T follicular helper cell (primary cell): ENCODE data around the gene KCNT1.

ENCODE experiments used
- DNase-seq: peaks from one replicate; pipeline ENCODE4 v3.0.0-alpha.2; 2020; ENCODE audit warnings: low read depth

KCNT1 gene

DNA sequence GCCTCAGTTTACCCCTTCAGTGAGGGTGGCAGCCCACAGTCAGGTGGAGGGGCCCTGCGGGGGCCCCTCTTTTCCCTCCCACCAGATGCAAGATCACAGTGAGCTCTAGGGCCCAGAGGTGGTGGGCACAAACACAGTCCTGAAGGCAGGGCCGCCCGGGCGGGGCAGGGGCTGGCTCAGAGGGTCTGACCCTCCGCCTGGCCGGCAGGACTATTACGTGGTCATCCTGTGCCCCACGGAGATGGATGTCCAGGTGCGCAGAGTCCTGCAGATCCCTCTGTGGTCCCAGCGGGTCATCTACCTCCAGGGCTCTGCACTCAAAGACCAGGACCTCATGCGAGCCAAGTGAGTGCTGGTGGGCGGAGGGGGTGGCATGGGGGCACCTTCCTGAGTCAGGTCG lies 63.4 kb downstream of the KCNT1 start:
- DNase-seq, result no peak

DNA sequence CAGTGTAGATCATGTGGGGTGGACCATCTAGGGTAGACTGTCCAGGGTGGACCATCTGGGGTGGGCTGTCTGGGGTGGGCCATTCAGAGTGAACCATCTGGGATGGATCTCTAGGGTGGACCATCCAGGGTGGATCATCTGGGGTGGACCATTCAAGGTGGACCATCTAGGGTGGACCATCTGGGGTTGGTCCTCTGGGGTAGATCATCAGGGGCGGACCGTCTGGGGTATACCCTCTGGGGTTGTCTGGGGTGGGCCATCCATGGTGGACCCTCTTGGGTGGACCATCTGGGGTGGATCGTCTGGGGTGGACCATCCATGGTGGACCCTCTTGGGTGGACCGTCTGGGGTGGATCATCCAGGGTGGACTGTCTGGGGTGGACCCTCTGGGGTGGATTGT lies 64.3 kb downstream of the KCNT1 start:
- no peak for DNase-seq

DNA sequence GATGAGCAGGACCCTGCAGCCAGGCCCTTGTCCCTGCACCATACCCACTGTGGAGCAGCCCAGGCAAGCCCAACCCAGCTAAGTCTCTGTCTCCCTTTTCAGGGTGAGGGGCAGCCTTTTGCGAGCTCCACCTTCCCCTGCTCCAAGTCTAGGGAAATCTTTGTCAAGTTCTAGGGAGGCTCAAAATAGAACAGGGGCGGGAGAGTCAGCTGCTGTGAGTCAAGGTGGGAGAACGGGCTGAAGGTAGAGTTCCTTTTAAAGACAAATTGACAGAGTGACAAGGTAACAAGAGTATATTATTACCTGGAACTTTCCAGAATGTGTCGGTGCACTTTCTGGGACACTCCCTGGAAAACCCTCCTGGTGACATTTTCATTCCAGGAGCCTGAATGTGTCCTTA lies 64.7 kb downstream of the KCNT1 start:
- no peak for DNase-seq

DNA sequence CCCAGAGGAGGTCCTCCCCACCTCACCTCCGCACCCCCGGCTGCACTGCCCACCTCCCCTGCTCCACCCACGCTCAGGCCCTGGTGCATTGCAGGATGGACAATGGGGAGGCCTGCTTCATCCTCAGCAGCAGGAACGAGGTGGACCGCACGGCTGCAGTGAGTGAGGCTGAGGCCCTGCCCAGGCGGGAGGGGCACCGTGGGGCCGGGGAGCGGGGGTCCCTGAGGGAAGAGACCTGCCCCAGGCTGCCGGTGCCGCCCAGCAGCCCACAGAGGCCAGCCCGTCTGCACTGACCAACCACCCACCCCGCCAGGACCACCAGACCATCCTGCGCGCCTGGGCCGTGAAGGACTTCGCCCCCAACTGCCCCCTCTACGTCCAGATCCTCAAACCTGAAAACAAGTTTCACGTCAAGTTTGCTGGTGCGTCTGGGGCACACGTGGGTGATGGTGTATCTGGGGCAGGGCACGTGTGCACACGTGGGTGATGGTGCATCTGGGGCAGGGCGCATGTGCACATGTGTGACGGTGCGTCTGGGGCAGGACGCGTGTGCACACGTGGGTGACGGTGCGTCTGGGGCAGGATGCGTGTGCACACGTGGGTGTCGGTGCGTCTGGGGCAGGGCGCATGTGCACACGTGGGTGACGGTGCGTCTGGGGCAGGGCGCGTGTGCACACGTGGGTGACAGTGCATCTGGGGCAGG lies 66.7 kb downstream of the KCNT1 start:
- DNase-seq, result no peak

DNA sequence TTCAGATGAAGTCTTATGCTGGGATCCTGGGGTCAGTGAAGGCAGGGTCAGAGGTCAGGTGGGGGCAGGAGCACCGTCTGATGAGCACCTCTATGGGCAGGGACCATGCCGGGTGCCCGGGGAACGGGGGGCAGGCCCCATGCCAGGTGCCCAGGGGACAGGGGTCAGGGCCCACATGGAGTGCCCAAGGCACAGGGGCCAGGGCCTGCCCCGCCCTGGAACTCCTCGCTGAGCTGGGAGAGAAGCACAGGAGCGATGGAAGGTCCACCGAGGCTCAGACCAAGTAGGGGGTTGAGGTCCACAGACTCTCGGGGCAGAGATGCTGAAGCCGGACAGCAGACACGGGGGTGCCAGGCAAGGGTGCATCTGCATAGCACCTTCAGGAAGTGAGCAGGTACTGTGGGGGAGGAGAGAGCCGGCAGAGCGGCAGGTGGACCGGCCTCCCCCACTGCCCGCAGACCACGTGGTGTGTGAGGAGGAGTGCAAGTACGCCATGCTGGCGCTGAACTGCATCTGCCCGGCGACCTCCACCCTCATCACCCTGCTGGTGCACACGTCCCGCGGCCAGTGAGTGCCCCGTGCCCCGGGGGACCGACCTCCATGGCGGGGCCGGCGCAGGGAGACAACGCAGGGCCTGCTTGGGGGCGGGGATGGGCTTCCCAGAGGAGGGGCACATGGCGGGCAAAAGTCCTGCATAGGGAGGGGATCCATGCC lies 67.7 kb downstream of the KCNT1 start:
- DNase-seq, result no peak

DNA sequence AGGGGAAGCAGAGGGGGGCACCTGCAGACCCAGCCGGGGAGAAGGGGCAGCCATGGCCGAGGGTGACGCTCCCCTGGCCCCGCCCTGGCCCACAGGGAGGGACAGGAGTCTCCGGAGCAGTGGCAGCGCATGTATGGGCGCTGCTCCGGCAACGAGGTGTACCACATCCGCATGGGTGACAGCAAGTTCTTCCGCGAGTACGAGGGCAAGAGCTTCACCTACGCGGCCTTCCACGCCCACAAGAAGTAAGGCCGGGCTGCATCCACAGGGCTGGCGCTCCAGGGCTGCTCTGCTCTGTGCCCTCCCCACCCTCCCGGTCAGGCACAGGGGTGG lies 68.2 kb downstream of the KCNT1 start:
- no peak for DNase-seq

DNA sequence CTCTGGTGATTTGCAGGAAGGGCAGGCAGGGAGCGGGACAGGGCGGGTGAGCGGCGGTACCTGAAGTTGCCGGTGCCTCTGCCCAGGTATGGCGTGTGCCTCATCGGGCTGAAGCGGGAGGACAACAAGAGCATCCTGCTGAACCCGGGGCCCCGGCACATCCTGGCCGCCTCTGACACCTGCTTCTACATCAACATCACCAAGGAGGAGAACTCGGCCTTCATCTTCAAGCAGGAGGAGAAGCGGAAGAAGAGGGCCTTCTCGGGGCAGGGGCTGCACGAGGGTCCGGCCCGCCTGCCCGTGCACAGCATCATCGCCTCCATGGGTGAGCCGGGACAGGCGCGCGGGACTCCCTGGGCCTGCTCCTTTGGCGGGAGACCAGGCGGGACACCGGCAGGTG lies 68.8 kb downstream of the KCNT1 start:
- DNase-seq, result no peak

DNA sequence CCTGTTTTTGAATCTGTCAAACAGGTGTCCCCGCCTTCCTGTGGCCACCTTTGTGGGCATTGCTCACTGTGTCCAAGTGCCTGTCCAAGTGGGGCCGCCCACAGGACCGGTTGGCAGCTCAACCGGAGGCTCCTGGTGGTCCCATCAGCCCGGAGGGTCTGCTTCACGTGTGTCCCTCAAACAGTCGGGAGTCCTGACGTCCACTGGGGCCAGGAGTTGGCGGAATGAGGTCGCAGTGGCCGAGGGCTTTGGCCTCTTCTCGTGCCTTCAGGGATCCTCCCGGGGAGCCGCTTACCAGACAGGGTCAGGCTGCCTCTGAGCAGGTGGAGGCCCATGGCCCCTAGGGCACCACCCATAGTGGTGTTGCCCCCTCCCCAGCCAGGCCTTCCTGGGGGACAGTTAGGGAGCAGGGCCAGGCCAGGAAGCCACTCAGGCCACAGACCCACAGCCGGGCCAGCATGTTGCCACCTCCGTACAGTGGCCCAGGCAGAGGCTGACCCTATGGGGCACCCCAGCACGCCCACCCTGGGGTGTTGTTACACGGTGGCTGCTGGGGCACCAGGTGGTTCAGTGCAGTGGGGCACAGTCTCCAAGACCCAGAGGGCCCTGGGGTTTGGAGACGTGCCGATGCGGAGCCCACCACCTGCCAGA lies 69.5 kb downstream of the KCNT1 start:
- no peak for DNase-seq

DNA sequence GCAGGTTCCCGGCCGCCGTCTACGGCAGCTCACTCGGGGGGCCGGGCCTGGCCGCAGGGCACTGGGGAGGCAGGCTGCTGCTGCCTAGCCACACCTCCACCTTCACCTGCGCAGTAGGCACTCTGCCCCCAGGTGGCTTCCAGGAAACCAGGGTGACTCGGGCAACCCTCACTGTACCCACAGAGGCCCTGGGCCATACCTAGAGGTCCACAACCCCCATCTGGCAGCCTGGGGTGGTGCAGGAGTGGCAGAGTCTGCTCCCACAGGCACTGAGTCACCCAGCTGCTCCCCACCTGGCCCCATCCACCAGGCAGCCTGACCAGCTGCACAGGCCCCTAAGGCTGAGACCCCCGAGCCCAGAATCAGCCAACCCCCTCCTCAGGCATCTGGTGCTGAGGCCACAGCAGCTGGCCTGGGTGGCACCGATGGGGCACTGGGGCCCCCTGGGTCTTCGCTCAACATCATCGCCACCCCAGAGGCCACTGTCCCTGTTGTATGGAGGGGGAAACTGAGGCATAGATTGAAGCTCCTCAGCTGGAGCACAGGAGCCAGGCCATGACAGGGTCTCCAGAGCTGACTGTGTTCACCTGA lies 70.2 kb downstream of the KCNT1 start:
- no peak for DNase-seq

DNA sequence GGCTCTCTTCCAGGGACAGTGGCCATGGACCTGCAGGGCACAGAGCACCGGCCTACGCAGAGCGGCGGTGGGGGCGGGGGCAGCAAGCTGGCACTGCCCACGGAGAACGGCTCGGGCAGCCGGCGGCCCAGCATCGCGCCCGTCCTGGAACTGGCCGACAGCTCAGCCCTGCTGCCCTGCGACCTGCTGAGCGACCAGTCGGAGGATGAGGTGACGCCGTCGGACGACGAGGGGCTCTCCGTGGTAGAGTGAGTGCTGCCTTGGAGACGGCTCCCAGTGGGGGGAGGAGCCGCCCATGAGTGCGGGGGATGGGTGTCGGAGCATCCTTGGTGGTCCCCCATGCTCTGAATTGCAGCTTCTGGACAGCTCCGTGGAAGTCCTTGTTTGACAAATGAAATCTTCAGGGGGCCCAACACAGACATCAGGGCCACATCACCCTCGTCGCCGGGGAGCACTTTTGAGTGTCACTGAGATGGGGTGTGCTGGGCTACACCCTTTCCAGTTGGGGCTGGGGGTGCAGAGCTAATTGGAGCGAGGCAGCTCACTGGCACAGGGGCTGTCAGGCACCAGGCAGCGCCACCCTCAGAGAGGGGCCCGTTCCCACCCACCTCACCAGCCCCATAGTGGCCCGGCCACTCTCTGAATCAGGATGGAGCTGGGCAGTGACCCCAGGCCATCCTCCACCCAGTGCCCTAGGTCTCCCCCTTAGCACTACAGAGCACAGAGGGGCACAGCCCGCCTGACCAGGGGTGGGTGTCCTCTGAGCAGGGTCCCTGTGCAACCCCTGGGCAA lies 70.9 kb downstream of the KCNT1 start:
- DNase-seq, result no peak

DNA sequence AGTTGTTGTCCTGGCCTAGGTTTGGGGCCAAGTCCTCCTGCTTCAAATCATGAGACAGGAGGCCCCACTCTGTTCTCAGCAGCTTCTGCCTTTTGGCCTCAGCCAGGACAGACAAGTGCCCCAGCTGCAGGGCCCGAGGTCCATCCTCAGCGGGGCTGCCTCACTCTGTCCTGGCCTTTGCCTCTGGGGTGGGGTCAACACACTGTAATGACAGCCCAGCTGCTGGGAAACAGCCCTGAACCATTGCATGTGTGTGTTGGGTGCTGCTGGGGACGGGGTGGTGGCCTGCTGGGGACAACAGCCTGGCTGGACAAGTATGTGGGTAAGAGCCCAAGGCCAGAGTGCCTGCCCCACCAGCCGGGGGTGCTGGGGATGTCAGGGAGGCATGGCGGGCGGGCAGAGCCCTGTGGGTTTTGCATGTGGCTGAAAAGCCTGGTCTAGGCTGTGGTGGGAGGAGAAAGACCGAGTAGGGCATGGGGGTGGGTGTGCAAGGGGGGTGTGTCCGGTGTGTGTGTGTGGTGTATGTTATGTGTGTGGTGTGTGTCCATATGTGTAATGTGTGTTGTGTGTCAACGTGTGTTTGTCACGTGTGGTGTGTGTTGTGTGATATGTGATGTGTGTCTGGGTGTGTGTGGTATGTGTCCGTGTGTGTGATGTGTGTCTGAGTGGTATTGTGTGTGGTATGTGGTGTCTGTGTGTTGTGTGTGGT lies 71.7 kb downstream of the KCNT1 start:
- DNase-seq, result no peak

DNA sequence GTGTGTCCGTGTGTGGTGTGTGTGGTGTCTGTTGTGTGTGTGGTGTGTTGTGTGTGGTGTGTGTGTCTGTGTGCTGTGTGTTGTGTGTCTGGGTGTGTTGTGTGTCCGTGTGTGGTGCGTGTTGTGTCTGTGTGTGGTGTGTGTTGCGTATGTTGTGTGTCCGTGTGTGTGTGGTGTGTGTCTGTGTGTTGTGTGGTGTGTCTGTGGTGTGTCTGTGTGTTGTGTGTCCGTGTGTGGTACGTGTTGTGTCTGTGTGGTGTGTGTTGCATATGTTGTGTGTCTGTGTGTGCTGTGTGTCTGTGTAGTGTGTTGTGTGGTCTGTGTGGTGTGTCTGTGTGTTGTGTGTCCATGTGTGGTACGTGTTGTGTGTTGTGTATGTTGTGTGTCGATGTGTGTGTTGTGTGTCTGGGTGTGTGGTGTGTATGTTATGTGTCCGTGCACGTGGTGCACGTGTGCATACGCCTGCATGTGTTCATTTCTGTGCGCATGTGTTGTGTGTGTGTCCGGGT lies 72.3 kb downstream of the KCNT1 start:
- DNase-seq, result no peak

DNA sequence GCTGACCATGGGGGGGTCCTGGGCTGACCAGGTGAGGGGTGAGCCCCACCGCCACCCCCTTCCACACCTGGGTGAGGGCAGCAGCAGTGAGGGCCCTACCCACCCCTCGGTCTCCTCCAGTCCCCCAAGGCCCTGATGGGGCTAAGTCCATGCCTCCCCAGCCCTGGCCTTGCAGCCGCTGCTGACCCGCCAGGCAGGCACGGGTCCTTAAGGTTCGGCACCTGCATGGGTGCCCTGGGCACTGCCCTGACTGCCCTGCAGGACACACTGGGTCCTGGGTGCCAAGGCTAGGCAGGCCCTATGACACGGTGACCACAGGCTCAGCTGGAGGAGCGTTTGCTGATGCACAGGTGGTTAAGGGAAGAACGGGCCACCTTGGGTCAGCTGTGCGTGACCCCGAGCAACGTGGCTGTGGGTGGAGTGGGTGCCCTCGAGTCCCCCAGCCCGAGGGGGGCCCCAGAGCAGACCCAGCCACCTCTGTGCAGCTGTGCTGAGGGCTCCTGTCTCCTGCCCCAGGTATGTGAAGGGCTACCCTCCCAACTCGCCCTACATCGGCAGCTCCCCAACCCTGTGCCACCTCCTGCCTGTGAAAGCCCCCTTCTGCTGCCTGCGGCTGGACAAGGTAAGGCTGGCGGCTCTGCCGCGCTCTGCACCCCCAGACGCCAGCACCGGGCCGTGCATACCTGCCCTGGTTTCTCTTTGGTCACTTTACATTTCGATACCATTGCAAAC lies 73.0 kb downstream of the KCNT1 start:
- no peak for DNase-seq

DNA sequence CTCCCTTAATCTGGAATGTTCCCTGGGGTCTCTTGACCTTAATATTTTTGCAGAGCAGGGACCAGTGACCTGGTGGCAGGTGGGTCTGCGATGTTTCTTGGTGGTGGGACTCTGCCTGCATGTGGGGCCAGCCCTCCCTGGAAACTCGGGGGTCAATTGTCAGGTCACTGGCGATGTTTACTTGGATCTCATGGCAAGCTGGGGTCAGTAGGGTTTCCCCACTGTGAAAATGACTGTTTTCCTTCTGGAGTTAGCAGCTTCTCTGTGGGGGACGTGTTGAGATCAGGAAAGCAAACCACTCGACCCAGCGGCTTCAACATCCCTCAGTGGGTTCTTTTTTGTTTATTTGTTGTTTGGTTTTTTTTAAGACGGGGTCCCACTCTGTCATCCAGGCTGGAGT lies 73.9 kb downstream of the KCNT1 start:
- DNase-seq, result no peak

DNA sequence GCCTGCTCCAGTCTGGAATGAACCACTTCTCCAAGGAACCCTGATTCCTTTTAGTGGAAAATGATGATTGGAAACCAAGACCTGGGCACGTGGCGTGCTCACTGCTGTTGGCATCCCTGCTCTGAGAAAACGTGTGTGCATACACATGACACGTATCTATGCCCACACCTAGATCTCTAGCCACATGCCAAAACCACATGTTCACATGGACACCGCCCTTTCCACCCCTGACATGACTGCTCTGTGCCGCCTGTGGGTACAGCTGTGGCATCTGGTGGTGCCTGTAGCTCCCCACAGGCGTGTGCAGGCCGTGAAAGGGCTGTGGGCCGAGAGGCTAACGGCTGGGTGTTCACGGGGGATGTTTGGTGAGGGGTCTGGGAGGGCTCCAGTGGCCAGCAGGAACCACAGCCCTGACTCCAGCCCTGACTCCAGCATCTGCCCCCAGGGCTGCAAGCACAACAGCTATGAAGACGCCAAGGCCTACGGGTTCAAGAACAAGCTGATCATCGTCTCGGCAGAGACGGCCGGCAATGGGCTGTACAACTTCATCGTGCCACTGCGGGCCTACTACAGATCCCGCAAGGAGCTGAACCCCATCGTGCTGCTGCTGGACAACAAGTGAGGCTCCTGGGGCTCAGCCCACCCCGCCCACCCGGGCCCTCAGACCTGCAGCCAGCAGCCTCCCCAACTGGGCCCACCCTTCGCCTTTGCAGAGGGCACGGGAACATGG lies 75.1 kb downstream of the KCNT1 start:
- DNase-seq, result no peak

DNA sequence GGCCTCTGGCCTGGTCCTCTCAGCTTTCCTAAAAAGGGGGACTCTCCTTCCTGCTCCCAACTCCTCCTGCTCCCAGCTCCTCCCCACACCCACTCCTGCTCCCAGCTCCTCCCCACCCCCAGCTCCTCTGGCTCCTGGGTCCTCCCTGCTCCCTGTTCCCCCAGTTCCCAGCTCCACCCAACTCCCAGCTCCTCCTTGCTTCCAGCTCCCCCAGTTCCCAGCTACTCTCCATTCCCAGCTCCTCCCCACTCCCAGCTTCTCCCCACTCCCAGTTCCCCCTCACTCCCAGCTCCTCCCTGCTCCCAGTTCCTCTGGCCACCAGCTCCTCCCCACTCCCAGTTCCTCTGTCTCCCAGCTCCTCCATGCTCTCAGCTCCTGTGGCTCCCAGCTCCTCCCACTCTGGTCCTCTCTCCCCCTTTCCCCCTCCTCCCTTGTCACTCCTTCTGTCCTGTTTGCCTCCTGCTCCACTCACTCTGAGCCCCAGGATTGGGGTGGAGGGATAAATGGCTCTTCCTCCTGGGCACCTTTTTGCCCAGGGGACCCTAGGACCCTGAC lies 75.7 kb downstream of the KCNT1 start:
- DNase-seq, result no peak

DNA sequence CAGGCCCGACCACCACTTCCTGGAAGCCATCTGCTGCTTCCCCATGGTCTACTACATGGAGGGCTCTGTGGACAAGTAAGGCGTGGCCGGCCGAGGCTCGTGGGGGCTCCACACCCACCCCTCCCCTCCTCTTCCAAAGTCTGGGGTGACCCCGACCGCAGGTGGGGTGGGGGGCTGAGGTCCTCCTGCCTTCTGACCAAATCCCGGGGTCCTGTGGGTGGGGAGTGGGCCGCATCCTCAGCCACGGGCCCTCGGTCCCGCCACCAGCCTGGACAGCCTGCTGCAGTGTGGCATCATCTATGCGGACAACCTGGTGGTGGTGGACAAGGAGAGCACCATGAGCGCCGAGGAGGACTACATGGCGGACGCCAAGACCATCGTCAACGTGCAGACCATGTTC lies 76.4 kb downstream of the KCNT1 start:
- no peak for DNase-seq

DNA sequence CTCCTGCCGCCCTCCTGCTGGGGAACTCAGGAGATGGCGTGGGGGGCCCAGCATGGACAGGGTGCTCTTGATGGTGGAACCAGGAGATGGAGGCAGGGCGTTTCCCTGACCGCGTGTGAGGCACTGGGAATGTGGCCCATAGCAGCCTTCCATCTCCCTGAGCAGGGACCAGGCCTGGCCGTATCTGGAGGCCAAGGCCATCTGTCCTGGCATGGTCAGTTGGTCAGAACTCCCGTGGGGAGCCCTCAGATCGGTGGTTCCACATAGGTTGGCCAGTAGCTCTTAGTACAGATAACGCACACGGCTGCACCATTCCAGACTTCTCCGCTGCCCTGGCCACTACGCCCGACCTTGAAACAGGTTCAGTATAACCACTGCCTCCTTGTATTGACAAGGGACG lies 77.6 kb downstream of the KCNT1 start:
- DNase-seq, result no peak

DNA sequence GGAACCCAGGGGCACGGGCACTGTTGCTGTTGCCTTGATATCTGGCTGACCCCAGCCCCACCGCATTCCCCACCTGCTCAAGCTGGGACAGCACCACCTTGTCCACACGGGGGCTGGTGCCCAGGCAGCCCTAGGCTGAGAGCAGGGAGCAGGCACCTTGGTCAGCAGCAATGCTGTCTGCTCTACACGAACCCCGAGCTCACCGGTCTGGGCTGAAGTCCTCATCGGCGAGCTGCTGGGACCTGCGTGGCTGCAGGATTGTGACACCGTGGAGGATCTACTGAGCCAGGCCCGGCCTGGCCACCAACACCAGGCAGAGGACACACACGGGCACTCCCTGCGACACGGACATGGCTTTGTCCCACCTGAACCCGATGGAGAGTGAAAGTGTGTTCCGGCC lies 78.1 kb downstream of the KCNT1 start:
- DNase-seq, result no peak

DNA sequence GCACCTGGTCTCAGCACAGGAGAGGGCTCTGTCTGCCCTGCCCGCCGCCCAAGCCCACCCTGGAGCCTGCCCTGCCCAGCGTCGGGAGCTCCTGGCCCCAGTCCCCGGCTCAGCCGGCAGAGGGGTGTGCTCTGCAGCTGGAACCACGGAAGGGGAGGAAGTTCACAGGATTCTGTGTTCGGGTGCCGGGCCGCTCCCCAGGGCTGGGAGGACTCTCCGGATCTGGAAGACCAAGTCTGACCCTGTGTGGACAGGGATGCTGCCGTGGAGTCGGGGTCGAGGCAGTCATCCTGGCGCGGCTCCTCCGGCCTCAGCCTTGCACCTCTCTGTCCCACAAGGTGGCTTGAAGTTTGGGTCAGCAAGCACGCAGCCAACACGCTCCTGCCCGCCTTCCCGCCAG lies 78.6 kb downstream of the KCNT1 start:
- no peak for DNase-seq
